Sigmoid colon (tissue), 7 donors: ENCODE data around the gene PROSER3. TPM values are rescaled to one million over a fixed set of nuclear protein-coding genes. Genes with fewer than 3 reads are reported as not detected.

Source experiments
- DNase-seq: peaks from one replicate; pipeline ENCODE4 v3.0.0-alpha.2; 2019
- H3K27ac ChIP-seq, 4 donors: fragments of 200-600 bp; sonication (generic); one replicate each; pipeline ENCODE4 v1.5.1; 2016 to 2019; ENCODE audit warnings: mild to moderate bottlenecking in 1 of 4
- H3K27me3 ChIP-seq, 3 donors: fragments of 200-600 bp; sonication (generic); one replicate each; pipeline ENCODE4 v1.5.1; 2019; ENCODE audit warnings: mild to moderate bottlenecking in 1 of 3
- H3K36me3 ChIP-seq, 4 donors: fragments of 200-600 bp; sonication (generic); one replicate each; pipeline ENCODE4 v1.5.1; 2016 to 2019
- H3K4me1 ChIP-seq, 4 donors: fragments of 200-600 bp; sonication (generic); one replicate each; pipeline ENCODE4 v1.5.1; 2017 to 2019
- H3K4me3 ChIP-seq, 4 donors: fragments of 200-600 bp; sonication (generic); one replicate each; pipeline ENCODE4 v1.5.1; 2017 to 2019; ENCODE audit warnings: mild to moderate bottlenecking in 2 of 4, moderate library complexity in 1 of 4
- H3K9me3 ChIP-seq, 4 donors: fragments of 200-600 bp in 3 of 4; sonication (generic) in 3 of 4; one replicate each; pipeline versions ENCODE4 v1.5.1 to v1.6.1; 2013 to 2019
- CTCF ChIP-seq, 4 experiments: fragments of 450-650 bp in 3 of 4; fragments of 200-600 bp in 1 of 4; IDR thresholded peaks; one replicate each; pipeline ENCODE4 v1.5.1; 2016 to 2019; ENCODE audit warnings: antibody characterized with exemption in 4 of 4, mild to moderate bottlenecking in 3 of 4, moderate library complexity in 2 of 4
- EP300 ChIP-seq, 4 donors: sonication (generic); formaldehyde crosslinking; IDR thresholded peaks; one replicate each; pipeline ENCODE4 v1.6.1; 2017; ENCODE audit warnings: antibody characterized with exemption in 4 of 4
- POLR2A ChIP-seq, 2 donors: fragments of 450-650 bp; IDR thresholded peaks; one replicate each; pipeline ENCODE4 v1.6.1; 2016; ENCODE audit warnings: antibody characterized with exemption in 2 of 2, mild to moderate bottlenecking in 2 of 2, moderate library complexity in 2 of 2
- POLR2AphosphoS5 ChIP-seq, 4 donors: sonication (generic); formaldehyde crosslinking; IDR thresholded peaks; one replicate each; pipeline ENCODE4 v1.6.1; 2017; ENCODE audit warnings: antibody characterized with exemption in 4 of 4
- WGBS, 2 donors: extraction: QIAGEN DNeasy Blood & Tissue Kit; methylation state at CpG; one replicate each; pipeline ENCODE4 v1.1.7; 2013; 5-methylcytosine and 5-hydroxymethylcytosine counted together
- intact Hi-C: fragments of 100-400 bp; cut with DNase I; formaldehyde crosslinking; loops from one replicate; pipeline ENCODE4 v1.15.1; 2023
- polyA plus RNA-seq, 3 donors: library from polyadenylated mRNA; stranded (reverse); fragments of 200-250 nt; gene quantifications; one replicate each; pipeline ENCODE4 v1.2.3, GENCODE V29; 2013
- total RNA-seq, 4 donors: library from RNA; depleted of rRNA; stranded (reverse); fragments of >200 nt; gene quantifications; one replicate each; pipeline ENCODE4 v1.1.0, GENCODE V29; 2016
- donor health status: healthy with polysubstance abuse.
- donor health status: Bipolar disorder and iron deficiency.
- donor health status: healthy.

PROSER3 gene
- total and polyA plus RNA-seq, 7 donors: 2.4 to 16.5 (median 5.0) TPM

- intact Hi-C loops: loop anchor here (5.0 to 10.0 kb wide), 4 partner anchors 108 to 387 kb away; partner anchors contain the start of genes CAPNS1, COX6B1, THAP8 and WDR62
- Histone ChIP-seq H3K27me3 (no peaks in the 10 kb centered on the region), H3K36me3 (peaks cover 6 to 31% (median 24%) of the 10 kb centered on the region in 4 donors), H3K9me3 (no peaks in the 10 kb centered on the region), H3K4me3 (peak overlapping the region; percentile 64 to 85 (median 80)), H3K4me1 (peaks cover 0 to 57% (median 49%) of the 10 kb centered on the region in 4 donors), H3K27ac (peak overlapping the region; percentile 98 to 99 (median 99))
- peak; percentile 98 for DNase-seq
- 9 to 18% methylated on average over 74 of the region's 74 CpGs for WGBS, 2 donors
- TF ChIP-seq EP300 (IDR thresholded peaks at IDR 0.05) (peak in 2 of 4 donors; percentile 77 to 83), CTCF (IDR thresholded peaks at IDR 0.05) (no peak), POLR2AphosphoS5 (IDR thresholded peaks at IDR 0.05) (peak; percentile 79 to 89 (median 80)), POLR2A (IDR thresholded peaks at IDR 0.05) (peak in 1 of 2 donors; percentile 11)
These were observed 2.2 kb upstream of the PROSER3 start for GRCh38 chr19:35755550-35756376.

GRCh38 chr19:35756377-35757230 lies 1.4 kb upstream of the PROSER3 start, which contains the start of gene HSPB6:
Gene HSPB6 (minus strand): TSS chr19:35757029. CDS start chr19:35757008, 21 bp downstream.
- intact Hi-C loops: loop anchor here (1.0 to 10.0 kb wide), 5 partner anchors 39 to 386 kb away; partner anchors contain the start of genes CAPNS1, COX6B1, THAP8 and WDR62
- 7 to 8% methylated on average over 52 of the region's 52 CpGs for WGBS, 2 donors
- DNase-seq: peak; percentile 90
- peaks cover 0 to 63% (median 49%) of the 10 kb centered on the region in 4 donors for H3K4me1 ChIP-seq
- no peak for TF ChIP-seq CTCF (IDR thresholded peaks at IDR 0.05)
- TF ChIP-seq EP300 (IDR thresholded peaks at IDR 0.05): no peak
- peak; percentile 66 to 97 (median 85) for TF ChIP-seq POLR2AphosphoS5 (IDR thresholded peaks at IDR 0.05)
- TF ChIP-seq POLR2A (IDR thresholded peaks at IDR 0.05): peak; percentile 62 to 91
- H3K36me3 ChIP-seq: peaks cover 6 to 38% (median 24%) of the 10 kb centered on the region in 4 donors
- H3K9me3 ChIP-seq: no peaks in the 10 kb centered on the region
- H3K27me3 ChIP-seq: no peaks in the 10 kb centered on the region
- peak within 1 kb of the TSS; percentile 79 to 86 (median 83) for H3K4me3 ChIP-seq
- H3K27ac ChIP-seq: peak within 1 kb of the TSS; percentile 98 to 99 (median 99)

GRCh38 chr19:35757231-35757748 lies 686 bp upstream of the PROSER3 start:
- no peak for TF ChIP-seq POLR2A (IDR thresholded peaks at IDR 0.05)
- TF ChIP-seq CTCF (IDR thresholded peaks at IDR 0.05): no peak
- TF ChIP-seq POLR2AphosphoS5 (IDR thresholded peaks at IDR 0.05): peak; percentile 73 to 94 (median 86)
- TF ChIP-seq EP300 (IDR thresholded peaks at IDR 0.05): peak; percentile 75 to 97 (median 93)
- peaks cover 0 to 63% (median 49%) of the 10 kb centered on the region in 4 donors for H3K4me1 ChIP-seq
- peaks cover under 1 to 43% (median 25%) of the 10 kb centered on the region in 4 donors for H3K36me3 ChIP-seq
- intact Hi-C loops: loop anchor here (1.0 to 10.0 kb wide), 5 partner anchors 40 to 385 kb away; partner anchors contain the start of genes CAPNS1, COX6B1, THAP8 and WDR62
- peak; percentile 99 for DNase-seq
- H3K27me3 ChIP-seq: no peaks in the 10 kb centered on the region
- 7 to 8% methylated on average over 19 of the region's 19 CpGs for whole genome bisulfite sequencing, 2 donors
- H3K9me3 ChIP-seq: no peaks in the 10 kb centered on the region
- peak overlapping the region; percentile 98 to 99 (median 99) for H3K27ac ChIP-seq
- H3K4me3 ChIP-seq: peak overlapping the region; percentile 79 to 86 (median 83)

GRCh38 chr19:35759697-35760096 lies 1.7 kb downstream of the PROSER3 start:
- intact Hi-C loops: loop anchor here (5.0 to 10.0 kb wide), 4 partner anchors 112 to 383 kb away; partner anchors contain the start of genes CAPNS1, COX6B1, THAP8 and WDR62
- 96 to 100% methylated on average over 2 of the region's 2 CpGs for WGBS, 2 donors
- Histone ChIP-seq H3K4me3 (no peak overlapping the region), H3K9me3 (no peaks in the 10 kb centered on the region), H3K27me3 (no peaks in the 10 kb centered on the region), H3K36me3 (peaks cover 0 to 43% (median 8%) of the 10 kb centered on the region in 4 donors), H3K4me1 (peaks cover 0 to 49% (median 37%) of the 10 kb centered on the region in 4 donors), H3K27ac (no peak overlapping the region)
- TF ChIP-seq EP300 (IDR thresholded peaks at IDR 0.05) (no peak), POLR2AphosphoS5 (IDR thresholded peaks at IDR 0.05) (no peak), CTCF (IDR thresholded peaks at IDR 0.05) (no peak), POLR2A (IDR thresholded peaks at IDR 0.05) (no peak)
- DNase-seq: no peak
